HCT116 (cell line): Measurements from ENCODE around the gene AGAP1. TPM values are rescaled to one million over a fixed set of nuclear protein-coding genes. Genes with fewer than 3 reads are reported as not detected.

ENCODE experiments used
- ATAC-seq: fragments of 200-7000 bp; cut with Tn5 transposase; 2 replicates; pipeline ENCODE4 v1.9.1; 2020; ENCODE audit warnings: mild to moderate bottlenecking, moderate library complexity
- BruUV-seq: library from RNA; stranded (reverse); fragments of 400-500 nt; replicated peaks from 2 replicates; lab custom pipeline; 2021; lab: Mats Ljungman, UMichigan
- CTCF ChIA-PET: fragments of 300-600 bp; sonication (Branson Sonifier 250); formaldehyde crosslinking; loops from one replicate; lab custom pipeline; 2021; ENCODE audit warnings: antibody characterized with exemption; lab: Charles Lee
- POLR2A ChIA-PET: fragments of 300-600, 350-600 bp; sonication (Branson Sonifier 250); formaldehyde crosslinking; loops from one replicate; lab custom pipeline; 2021; ENCODE audit warnings: antibody characterized with exemption; lab: Charles Lee
- RAD21 ChIA-PET, 2 experiments: fragments of 300-600 bp; sonication (Branson Sonifier 250); formaldehyde crosslinking; loops; one replicate each; lab custom pipeline; 2023; ENCODE audit warnings: low total read pairs in 2 of 2; ENCODE audit not compliant: uncharacterized antibody in 2 of 2, unreplicated experiment in 2 of 2, low non-redundant PET in 1 of 2; lab: Charles Lee
- DNase-seq: peaks from one replicate; pipeline ENCODE4 v3.0.0-alpha.2; 2010; ENCODE audit warnings: low read depth, low spot score
- H2AFZ ChIP-seq: fragments of 200-600 bp; shearing (Covaris generic), sonication (generic); 2 replicates; pipeline ENCODE4 v1.6.1; 2017; ENCODE audit warnings: low read depth, mixed run types, mixed read lengths, antibody characterized with exemption, low read length; ENCODE audit not compliant: poor library complexity, severe bottlenecking
- H3K27ac ChIP-seq: 2 replicates; pipeline ENCODE4 v1.5.1; 2012; ENCODE audit warnings: low read depth, low read length
- H3K27me3 ChIP-seq: fragments of 200-600 bp; sonication (generic); 2 replicates; pipeline ENCODE4 v1.6.1; 2016; ENCODE audit warnings: mixed run types, low read length, mixed read lengths; ENCODE audit not compliant: insufficient read depth
- H3K36me3 ChIP-seq, 2 experiments: fragments of 200-500 bp in 1 of 2; fragments of 200-600 bp in 1 of 2; sonication (Bioruptor generic) in 1 of 2; sonication (generic) in 1 of 2; 2 replicates each; pipeline versions ENCODE4 v1.5.1 to v1.6.1; 2014 to 2016; ENCODE audit warnings: low read length in 2 of 2, inconsistent platforms in 1 of 2, mixed read lengths in 1 of 2, mixed run types in 1 of 2; ENCODE audit not compliant: insufficient read depth in 2 of 2, control insufficient read depth in 1 of 2
- H3K4me1 ChIP-seq, 2 experiments: fragments of 200-600 bp in 1 of 2; sonication (generic) in 1 of 2; 2 replicates each; pipeline versions ENCODE4 v1.5.1 to v1.6.1; 2012 to 2017; ENCODE audit warnings: low read length in 2 of 2, inconsistent platforms in 1 of 2, mild to moderate bottlenecking in 1 of 2, mixed read lengths in 1 of 2, mixed run types in 1 of 2, moderate library complexity in 1 of 2; ENCODE audit not compliant: insufficient read depth in 2 of 2, control insufficient read depth in 1 of 2
- H3K4me2 ChIP-seq: fragments of 200-600 bp; sonication (generic); 2 replicates; pipeline ENCODE4 v1.6.1; 2017; ENCODE audit warnings: mixed run types, low read length, mixed read lengths
- H3K4me3 ChIP-seq, 2 experiments: fragments of 200-600 bp in 1 of 2; sonication (generic) in 1 of 2; replicated peaks in 1 of 2; 2 replicates each; pipeline ENCODE4 v1.5.1; 2011 to 2016; ENCODE audit warnings: low read length in 2 of 2, control low read depth in 1 of 2, low read depth in 1 of 2, mild to moderate bottlenecking in 1 of 2, mixed read lengths in 1 of 2, mixed run types in 1 of 2
- H3K79me2 ChIP-seq: fragments of 200-600 bp; sonication (generic); 2 replicates; pipeline ENCODE4 v1.6.1; 2017; ENCODE audit warnings: mild to moderate bottlenecking, mixed run types, low read length, moderate library complexity, mixed read lengths; ENCODE audit not compliant: insufficient read depth
- H3K9ac ChIP-seq: fragments of 200-600 bp; sonication (generic); 2 replicates; pipeline ENCODE4 v1.6.1; 2016; ENCODE audit warnings: low read length, mixed read lengths
- H3K9me2 ChIP-seq: fragments of 200-600 bp; sonication (generic), shearing (Covaris generic); 2 replicates; pipeline ENCODE4 v1.6.1; 2017; ENCODE audit warnings: mixed run types, mild to moderate bottlenecking, moderate library complexity; ENCODE audit not compliant: insufficient read depth
- H3K9me3 ChIP-seq, 2 experiments: fragments of 200-500 bp in 1 of 2; fragments of 200-600 bp in 1 of 2; sonication (Bioruptor generic) in 1 of 2; sonication (generic) in 1 of 2; 2 replicates each; pipeline ENCODE4 v1.6.1; 2014 to 2017; ENCODE audit warnings: low read length in 2 of 2, mixed read lengths in 2 of 2, inconsistent platforms in 1 of 2, low read depth in 1 of 2, mild to moderate bottlenecking in 1 of 2, mixed run types in 1 of 2, moderate library complexity in 1 of 2; ENCODE audit not compliant: control insufficient read depth in 1 of 2, insufficient read depth in 1 of 2
- H4K20me1 ChIP-seq: fragments of 200-600 bp; sonication (generic), shearing (Covaris generic); 2 replicates; pipeline ENCODE4 v1.6.1; 2017; ENCODE audit warnings: mixed run types, mild to moderate bottlenecking, moderate library complexity; ENCODE audit not compliant: insufficient read depth
- ATF3 ChIP-seq: IDR thresholded peaks from 2 replicates; pipeline ENCODE4 v1.6.1; 2012
- CBX3 ChIP-seq: IDR thresholded peaks from 2 replicates; pipeline ENCODE4 v1.6.1; 2012; ENCODE audit warnings: low read depth
- CEBPB ChIP-seq: IDR thresholded peaks from 2 replicates; pipeline ENCODE4 v1.6.1; 2012; ENCODE audit warnings: low read depth
- ELF1 ChIP-seq: IDR thresholded peaks from 2 replicates; pipeline ENCODE4 v1.6.1; 2012; ENCODE audit warnings: low read depth, borderline replicate concordance
- EZH2 ChIP-seq: fragments of 200-600 bp; sonication (generic); IDR thresholded peaks from 2 replicates; pipeline ENCODE4 v1.6.1; 2017; ENCODE audit warnings: antibody characterized with exemption, mixed run types
- EZH2phosphoT487 ChIP-seq: fragments of 200-600 bp; IDR thresholded peaks from 2 replicates; pipeline ENCODE4 v1.6.1; 2018; ENCODE audit warnings: antibody characterized with exemption, borderline replicate concordance
- FOSL1 ChIP-seq: IDR thresholded peaks from 2 replicates; pipeline ENCODE4 v1.6.1; 2012; ENCODE audit warnings: low read depth
- JUND ChIP-seq: IDR thresholded peaks from 2 replicates; pipeline ENCODE4 v1.6.1; 2012
- POLR2A ChIP-seq: IDR thresholded peaks from 2 replicates; pipeline ENCODE4 v1.7.0; 2011; ENCODE audit warnings: borderline replicate concordance; ENCODE audit not compliant: insufficient read depth, insufficient read length; ENCODE audit errors: extremely low read depth
- POLR2AphosphoS5 ChIP-seq: IDR thresholded peaks from 2 replicates; pipeline ENCODE4 v1.6.1; 2011; ENCODE audit warnings: mild to moderate bottlenecking, low read depth, low read length, moderate library complexity
- RAD21 ChIP-seq: IDR thresholded peaks from 2 replicates; pipeline ENCODE4 v1.6.1; 2012; ENCODE audit warnings: low read depth, mild to moderate bottlenecking
- SIN3A ChIP-seq: IDR thresholded peaks from 2 replicates; pipeline ENCODE4 v1.6.1; 2012; ENCODE audit warnings: low read depth
- SP1 ChIP-seq: IDR thresholded peaks from 2 replicates; pipeline ENCODE4 v1.6.1; 2012; ENCODE audit warnings: low read depth
- SRF ChIP-seq: IDR thresholded peaks from 2 replicates; pipeline ENCODE4 v1.6.1; 2012; ENCODE audit warnings: low read depth
- ZBTB33 ChIP-seq: IDR thresholded peaks from 2 replicates; pipeline ENCODE4 v1.6.1; 2011; ENCODE audit warnings: mild to moderate bottlenecking, low read length, moderate library complexity; ENCODE audit not compliant: insufficient replicate concordance; ENCODE audit errors: extremely low read depth
- ZFX ChIP-seq: fragments of 450-650 bp; IDR thresholded peaks from 2 replicates; pipeline ENCODE4 v1.6.1; 2017
- ZNF274 ChIP-seq: fragments of 200-500 bp; sonication (Bioruptor generic); IDR thresholded peaks from 2 replicates; pipeline ENCODE4 v1.6.1; 2014; ENCODE audit warnings: mild to moderate bottlenecking, low read depth, low read length, inconsistent platforms
- intact Hi-C: fragments of 100-400 bp; cut with micrococcal nuclease; formaldehyde crosslinking; loops from 2 replicates; pipeline ENCODE4 v1.10.0; 2022
- total RNA-seq: library from RNA; stranded (reverse); gene quantifications from one replicate; pipeline ENCODE4 v1.2.1, GENCODE V29; 2021; ENCODE audit not compliant: unreplicated experiment
- TF ChIP-seq, protein P1 (sequence below): IDR thresholded peaks from 2 replicates; pipeline ENCODE4 v1.6.1; 2012; ENCODE audit warnings: low read depth
- TF ChIP-seq, protein P2 (sequence below), 3 experiments: fragments of 200-600 bp in 1 of 3; sonication (generic) in 1 of 3; IDR thresholded peaks in 2 of 3; conservative IDR thresholded peaks in 1 of 3; 2 replicates each; pipeline ENCODE4 v1.5.1; 2012 to 2017; ENCODE audit warnings: low read depth in 2 of 3, low read length in 2 of 3, antibody characterized with exemption in 1 of 3, borderline replicate concordance in 1 of 3, control low read depth in 1 of 3, mild to moderate bottlenecking in 1 of 3, mixed read lengths in 1 of 3, mixed run types in 1 of 3, moderate library complexity in 1 of 3; ENCODE audit not compliant: insufficient read depth in 1 of 3
- TF ChIP-seq, protein P3 (sequence below): IDR thresholded peaks from 2 replicates; pipeline ENCODE4 v1.6.1; 2012

AGAP1 gene
- total RNA-seq, 1 experiment from 2014 or later = 43.8 TPM

DNA sequence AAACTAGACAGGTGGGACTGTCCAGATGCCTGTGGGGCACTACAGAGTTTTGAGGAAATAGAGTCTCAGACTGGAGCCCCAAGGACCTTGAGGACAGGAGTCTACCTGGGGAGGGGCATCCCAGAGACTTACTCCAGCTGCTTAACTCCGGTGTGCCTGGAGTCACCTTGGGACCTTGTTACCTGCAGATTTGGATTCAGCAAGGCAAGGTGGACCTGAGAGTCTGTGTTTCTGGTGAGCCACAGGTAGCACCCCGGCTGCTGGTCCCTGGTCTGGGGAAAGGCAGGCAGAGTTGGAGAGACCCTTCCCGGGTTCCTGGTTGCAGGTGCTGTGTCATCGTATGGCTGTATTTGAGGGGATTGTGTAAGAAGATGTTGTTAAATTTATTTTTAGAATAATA is 102.4 kb downstream of the AGAP1 start (continued):
- no peak for TF ChIP-seq CBX3
- no peak for TF ChIP-seq POLR2AphosphoS5

DNA sequence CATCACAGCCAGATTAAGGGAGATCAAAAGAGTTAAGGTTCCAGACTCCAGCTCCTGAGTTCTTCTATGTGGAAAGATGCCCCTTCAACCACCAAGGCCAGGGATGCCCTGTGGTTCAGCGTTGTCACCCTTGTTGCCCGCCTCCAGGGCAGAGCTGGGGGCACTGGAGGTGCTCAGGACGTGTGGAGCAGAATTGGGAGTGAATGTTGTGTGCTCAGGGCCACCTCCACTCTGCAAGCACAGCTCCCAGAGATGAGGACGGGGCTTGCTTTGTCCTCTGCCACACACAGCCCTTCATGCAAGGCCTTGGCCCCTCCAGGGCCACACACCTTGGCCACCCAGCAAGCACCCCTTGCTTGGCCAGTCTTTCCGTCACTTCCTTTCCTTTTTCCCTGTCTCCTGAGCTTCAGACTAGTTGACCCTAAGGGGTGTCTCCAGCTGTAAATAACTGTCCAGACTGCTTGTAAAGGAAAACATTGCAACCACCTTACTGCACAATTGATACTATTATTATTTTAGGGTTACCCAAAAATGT is 103.3 kb downstream of the AGAP1 start:
- no peaks in the 10 kb centered on the region for H3K9me2 ChIP-seq
- DNase-seq = no peak
- intact Hi-C loops = no loop called here
- no peak overlapping the region for H3K9ac ChIP-seq
- ATAC-seq = no peak
- H3K27ac ChIP-seq = no peak overlapping the region
- H3K36me3 ChIP-seq = no peaks in the 10 kb centered on the region
- POLR2A ChIA-PET = no interaction called here
- RAD21 ChIA-PET = no interaction called here
- peaks cover 24% of the 10 kb centered on the region; the same call in 1 of the 2 replicates for H4K20me1 ChIP-seq
- CTCF ChIA-PET = interaction anchor here (5.9 kb wide), 1 partner anchor 149 kb away, joined by 69 read pairs; no protein-coding TSS in a partner anchor
- no peak overlapping the region for H3K4me2 ChIP-seq
- H3K4me3 ChIP-seq = no peak overlapping the region
- no peaks in the 10 kb centered on the region; a peak in 2 of 4 replicates for H3K4me1 ChIP-seq
- peaks cover 83% of the 10 kb centered on the region for H3K79me2 ChIP-seq
- BruUV-seq = no TSS peak
- no peaks in the 10 kb centered on the region for H3K9me3 ChIP-seq
- H3K27me3 ChIP-seq = no peaks in the 10 kb centered on the region
- no peak overlapping the region for H2AFZ ChIP-seq
- TF ChIP-seq, protein P1, sequence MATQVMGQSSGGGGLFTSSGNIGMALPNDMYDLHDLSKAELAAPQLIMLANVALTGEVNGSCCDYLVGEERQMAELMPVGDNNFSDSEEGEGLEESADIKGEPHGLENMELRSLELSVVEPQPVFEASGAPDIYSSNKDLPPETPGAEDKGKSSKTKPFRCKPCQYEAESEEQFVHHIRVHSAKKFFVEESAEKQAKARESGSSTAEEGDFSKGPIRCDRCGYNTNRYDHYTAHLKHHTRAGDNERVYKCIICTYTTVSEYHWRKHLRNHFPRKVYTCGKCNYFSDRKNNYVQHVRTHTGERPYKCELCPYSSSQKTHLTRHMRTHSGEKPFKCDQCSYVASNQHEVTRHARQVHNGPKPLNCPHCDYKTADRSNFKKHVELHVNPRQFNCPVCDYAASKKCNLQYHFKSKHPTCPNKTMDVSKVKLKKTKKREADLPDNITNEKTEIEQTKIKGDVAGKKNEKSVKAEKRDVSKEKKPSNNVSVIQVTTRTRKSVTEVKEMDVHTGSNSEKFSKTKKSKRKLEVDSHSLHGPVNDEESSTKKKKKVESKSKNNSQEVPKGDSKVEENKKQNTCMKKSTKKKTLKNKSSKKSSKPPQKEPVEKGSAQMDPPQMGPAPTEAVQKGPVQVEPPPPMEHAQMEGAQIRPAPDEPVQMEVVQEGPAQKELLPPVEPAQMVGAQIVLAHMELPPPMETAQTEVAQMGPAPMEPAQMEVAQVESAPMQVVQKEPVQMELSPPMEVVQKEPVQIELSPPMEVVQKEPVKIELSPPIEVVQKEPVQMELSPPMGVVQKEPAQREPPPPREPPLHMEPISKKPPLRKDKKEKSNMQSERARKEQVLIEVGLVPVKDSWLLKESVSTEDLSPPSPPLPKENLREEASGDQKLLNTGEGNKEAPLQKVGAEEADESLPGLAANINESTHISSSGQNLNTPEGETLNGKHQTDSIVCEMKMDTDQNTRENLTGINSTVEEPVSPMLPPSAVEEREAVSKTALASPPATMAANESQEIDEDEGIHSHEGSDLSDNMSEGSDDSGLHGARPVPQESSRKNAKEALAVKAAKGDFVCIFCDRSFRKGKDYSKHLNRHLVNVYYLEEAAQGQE = no peak
- TF ChIP-seq ELF1 (no peak), SP1 (no peak), POLR2A (no peak), EZH2 (no peak), ATF3 (no peak), POLR2AphosphoS5 (no peak), CEBPB (no peak), ZNF274 (no peak), ZBTB33 (no peak), RAD21 (no peak), ZFX (no peak), SRF (no peak), JUND (no peak), EZH2phosphoT487 (no peak), SIN3A (no peak), FOSL1 (no peak)
- TF ChIP-seq, protein P2, sequence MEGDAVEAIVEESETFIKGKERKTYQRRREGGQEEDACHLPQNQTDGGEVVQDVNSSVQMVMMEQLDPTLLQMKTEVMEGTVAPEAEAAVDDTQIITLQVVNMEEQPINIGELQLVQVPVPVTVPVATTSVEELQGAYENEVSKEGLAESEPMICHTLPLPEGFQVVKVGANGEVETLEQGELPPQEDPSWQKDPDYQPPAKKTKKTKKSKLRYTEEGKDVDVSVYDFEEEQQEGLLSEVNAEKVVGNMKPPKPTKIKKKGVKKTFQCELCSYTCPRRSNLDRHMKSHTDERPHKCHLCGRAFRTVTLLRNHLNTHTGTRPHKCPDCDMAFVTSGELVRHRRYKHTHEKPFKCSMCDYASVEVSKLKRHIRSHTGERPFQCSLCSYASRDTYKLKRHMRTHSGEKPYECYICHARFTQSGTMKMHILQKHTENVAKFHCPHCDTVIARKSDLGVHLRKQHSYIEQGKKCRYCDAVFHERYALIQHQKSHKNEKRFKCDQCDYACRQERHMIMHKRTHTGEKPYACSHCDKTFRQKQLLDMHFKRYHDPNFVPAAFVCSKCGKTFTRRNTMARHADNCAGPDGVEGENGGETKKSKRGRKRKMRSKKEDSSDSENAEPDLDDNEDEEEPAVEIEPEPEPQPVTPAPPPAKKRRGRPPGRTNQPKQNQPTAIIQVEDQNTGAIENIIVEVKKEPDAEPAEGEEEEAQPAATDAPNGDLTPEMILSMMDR (IDR thresholded peaks at IDR 0.05 in 2 of 3, conservative IDR thresholded peaks at IDR 0.05 in 1 of 3; ENCODE audit: borderline replicate concordance in 1 of 3, insufficient read depth in 1 of 3, low read depth in 2 of 3, low read length in 2 of 3) = no peak
- TF ChIP-seq, protein P3, sequence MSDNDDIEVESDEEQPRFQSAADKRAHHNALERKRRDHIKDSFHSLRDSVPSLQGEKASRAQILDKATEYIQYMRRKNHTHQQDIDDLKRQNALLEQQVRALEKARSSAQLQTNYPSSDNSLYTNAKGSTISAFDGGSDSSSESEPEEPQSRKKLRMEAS = no peak
